Fibroblast of peridontal ligament (primary cell): ENCODE measurements around the gene SPP1.
A peak's percentile ranks its signal among the peaks of the same experiment; 100 is the strongest.
"Not testable (repeated sequence)": the region's sequence is repeated elsewhere in the genome, so short reads cannot be mapped to it uniquely, and the experiment has no call there.

Experiments
- DNase-seq: peaks from one replicate; pipeline ENCODE4 v3.0.0-alpha.2; 2010; ENCODE audit errors: extremely low read depth

The SPP1 gene

DNA sequence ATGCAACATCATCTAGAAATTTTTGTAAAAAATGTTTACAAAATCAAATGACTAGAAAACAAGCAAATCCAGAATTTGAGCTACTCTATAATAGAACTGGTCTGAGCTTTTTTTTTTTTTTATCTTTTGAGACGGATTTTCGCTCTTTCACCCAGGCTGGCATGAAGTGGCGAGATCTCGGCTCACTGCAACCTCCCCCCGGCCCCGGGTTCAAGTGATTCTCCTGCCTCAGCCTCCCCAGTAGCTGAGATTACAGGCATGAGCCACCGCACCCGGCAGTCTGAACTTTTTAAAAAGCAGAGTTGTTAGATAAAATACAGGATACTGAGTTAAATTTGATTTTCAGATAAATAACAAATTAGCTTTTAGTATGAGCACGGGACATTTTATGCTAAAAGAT lies 11.0 kb downstream of the SPP1 start:
- DNase-seq, result no peak

DNA sequence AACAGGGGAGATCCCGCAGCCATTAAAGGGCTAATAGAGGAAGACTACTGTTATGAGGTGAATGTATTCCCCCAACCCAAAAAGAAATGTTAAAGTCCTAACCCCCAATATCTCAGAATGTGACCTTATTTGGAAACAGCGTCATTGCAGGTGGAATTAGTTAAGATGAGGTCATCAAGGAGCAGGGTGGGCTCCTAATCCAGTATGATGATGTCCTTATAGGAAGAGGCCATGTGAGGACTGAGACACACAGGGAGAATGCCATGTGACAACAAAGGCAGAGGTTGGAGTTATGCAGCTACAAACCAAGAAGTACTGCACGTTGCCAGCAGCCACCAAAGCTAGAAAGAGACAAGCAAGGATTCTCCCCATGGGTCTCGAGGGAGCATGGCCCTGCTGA lies 14.3 kb downstream of the SPP1 start:
- DNase-seq, result no peak

DNA sequence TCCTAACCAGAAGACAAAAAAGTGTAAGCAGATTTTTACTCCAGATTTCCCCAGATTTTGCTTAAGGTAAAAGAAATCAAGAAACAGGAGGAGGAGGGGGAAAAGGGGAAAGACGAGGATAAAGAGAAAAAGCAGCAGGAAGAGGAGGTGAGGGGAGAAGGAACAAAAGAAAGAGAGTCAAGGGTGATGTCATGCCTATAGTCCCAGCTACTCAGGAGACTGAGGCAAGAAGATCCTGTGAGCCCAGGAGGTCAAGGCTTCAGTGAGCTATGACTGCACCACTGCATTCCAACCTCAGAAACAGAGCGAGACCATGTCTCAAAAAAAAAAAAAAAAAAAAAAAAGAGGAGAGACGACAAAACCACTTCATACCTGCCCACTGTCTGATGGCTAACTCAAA lies 19.9 kb downstream of the SPP1 start:
- DNase-seq, result no peak

DNA sequence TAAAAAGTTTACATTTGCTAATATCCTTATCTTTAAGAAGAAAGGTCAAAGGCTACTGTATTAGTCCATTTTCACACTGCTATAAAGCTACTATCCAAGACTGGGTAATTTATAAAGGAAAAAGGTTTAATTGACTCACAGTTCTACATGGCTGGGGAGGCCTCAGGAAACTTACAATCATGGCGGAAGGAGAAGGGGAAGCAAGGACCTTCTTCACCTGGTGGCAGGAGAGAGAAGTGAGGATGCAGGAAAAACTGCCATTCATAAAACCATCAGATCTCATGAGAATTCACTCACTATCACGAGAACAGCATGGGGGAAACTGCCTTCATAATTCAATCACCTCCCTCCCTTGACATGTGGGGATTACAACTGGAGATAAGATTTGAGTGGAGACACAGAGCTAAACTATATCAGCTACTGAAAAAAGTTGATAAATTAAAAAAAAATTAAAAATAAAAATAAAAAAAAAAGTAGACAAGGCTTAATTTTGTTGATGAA lies 23.7 kb downstream of the SPP1 start:
- DNase-seq, result not testable (repeated sequence)

DNA sequence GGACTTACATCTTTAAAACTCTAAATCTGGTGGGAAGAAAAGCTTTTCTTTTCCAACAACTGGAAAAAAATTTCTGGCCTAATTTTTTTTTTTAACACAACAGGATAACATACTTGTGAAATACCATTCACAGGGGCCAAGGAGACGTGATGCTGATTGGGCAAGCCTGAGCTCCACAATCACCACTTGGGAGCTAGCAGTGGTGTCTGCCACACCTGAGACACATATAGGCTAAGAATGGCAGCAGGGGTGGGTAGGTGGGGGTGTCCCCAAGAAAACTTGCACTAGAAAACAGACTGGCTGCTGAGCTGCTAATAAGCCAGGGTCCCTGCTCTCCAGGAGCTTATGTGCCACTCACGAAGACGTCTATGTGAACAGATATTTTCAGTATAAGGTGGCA lies 26.4 kb downstream of the SPP1 start:
- DNase-seq, result no peak

DNA sequence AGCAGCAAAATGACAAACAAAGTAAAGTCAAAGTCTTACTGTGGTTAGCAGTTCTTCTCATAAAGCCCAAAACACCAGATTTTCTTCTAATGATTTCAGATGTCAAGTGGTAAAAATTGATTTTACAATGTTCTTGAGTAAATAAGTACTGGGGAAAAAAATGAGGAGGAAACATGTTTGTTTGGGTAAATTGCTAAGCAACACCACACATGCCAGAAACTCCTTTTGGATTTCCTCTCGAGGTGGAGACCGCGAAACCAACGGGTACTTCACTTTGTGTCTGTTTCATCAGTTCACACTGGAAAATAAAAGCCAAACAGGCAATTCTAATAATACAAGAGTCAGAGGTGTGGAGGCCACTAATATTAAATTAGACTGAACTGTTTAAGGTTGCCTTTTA lies 27.3 kb downstream of the SPP1 start:
- DNase-seq, result peak; percentile 60

DNA sequence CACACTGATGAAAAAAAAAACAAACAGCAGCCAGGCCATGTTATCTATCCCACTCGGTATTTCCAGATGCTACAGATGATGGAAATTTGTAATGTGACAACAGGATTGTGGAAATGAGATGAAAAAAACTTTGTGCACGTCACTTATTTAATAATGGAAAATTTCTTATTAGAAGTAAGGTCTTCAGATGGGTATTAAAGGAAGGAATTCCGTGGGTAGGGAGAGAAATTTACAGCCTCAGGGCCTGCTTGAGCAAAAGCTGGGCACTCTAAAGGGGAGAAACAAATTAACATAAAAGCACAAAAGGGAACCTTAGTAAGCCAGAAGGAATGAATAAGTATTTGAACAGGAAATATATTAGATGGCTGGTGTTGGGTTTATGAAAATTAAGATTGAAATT lies 27.7 kb downstream of the SPP1 start:
- no peak for DNase-seq

DNA sequence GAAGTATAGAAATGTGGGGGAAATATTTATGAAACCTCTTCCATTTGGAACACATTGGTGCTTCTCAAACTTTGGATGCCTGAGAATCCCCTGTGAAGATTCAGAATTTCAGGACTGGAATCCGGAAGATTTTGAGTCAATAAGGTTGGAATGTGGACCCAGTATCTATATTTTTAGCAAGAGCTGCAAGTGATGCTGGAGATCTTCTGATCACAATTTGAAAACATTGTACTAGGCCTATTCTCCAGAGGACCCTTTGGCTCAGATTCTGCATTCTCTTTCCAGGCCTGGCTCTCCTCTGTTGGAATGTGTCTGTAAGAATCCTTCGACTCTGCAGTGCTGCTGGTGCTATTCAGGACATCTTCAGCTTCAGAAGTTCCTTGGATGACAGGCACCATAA lies 29.6 kb downstream of the SPP1 start:
- DNase-seq, result peak; percentile 94

DNA sequence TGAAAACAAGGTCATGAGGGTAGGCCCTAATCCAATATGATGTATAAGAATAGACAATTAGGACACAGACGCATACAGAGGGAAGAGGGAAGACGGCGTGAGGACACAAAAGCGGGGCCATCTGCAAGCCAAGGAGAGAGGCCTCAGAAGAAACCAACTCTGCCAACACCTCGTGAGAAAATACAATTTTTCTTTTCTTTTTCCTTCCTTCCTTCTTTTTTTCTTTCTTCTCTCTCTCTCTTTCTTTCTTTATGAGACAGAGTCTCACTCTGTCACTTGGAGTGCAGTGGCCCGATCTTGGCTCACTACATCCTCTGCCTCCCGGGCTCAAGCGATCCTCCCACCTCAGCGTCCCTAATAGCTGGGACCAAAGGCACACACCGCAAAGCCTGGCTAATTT lies 30.4 kb downstream of the SPP1 start:
- DNase-seq, result no peak

DNA sequence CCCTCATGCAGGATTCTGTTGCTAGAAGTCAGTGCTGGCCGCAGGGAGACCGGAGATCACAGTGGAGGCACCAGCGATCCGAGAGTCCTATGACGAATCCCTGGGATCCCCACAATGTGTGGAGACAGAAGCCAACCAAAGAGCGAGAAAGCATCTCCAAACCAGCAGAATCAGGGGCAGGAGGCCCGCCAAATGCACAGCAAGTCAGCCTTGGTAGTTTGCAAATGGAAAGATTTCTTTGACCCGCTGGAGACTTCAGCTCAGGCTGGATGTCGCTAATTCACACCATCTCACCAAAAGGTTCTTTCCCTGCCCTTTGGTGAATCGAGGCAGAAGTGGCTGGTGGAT lies 31.4 kb downstream of the SPP1 start:
- DNase-seq, result no peak

DNA sequence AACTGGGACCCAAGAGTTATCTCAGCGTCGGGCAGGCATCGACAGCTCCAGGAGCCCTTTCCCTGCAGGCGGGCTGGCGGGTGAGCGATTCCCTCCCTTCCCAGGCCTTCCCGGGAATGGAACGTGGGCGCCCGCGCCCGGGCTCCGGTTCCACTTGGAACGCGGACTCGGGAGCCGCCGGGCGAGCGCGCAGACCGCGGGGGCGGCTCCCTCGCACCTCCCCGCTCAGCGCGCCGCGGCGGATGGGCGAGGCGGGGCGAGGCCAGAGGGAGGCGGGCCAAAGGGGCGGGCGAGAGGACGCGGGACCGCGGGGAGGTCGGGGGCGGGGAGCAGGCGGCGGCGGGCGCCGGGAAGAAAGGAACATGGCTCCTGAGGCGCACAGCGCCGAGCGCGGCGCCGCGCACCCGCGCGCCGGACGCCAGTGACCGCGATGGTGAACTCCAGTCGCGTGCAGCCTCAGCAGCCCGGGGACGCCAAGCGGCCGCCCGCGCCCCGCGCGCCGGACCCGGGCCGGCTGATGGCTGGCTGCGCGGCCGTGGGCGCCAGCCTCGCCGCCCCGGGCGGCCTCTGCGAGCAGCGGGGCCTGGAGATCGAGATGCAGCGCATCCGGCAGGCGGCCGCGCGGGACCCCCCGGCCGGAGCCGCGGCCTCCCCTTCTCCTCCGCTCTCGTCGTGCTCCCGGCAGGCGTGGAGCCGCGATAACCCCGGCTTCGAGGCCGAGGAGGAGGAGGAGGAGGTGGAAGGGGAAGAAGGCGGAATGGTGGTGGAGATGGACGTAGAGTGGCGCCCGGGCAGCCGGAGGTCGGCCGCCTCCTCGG lies 32.0 kb downstream of the SPP1 start, which contains the start of gene PKD2:
Gene PKD2 (plus strand): TSS at position 332 of the 818 bp plus-strand sequence. CDS start 99 bp downstream, at position 431.
- peak; percentile 55 for DNase-seq

DNA sequence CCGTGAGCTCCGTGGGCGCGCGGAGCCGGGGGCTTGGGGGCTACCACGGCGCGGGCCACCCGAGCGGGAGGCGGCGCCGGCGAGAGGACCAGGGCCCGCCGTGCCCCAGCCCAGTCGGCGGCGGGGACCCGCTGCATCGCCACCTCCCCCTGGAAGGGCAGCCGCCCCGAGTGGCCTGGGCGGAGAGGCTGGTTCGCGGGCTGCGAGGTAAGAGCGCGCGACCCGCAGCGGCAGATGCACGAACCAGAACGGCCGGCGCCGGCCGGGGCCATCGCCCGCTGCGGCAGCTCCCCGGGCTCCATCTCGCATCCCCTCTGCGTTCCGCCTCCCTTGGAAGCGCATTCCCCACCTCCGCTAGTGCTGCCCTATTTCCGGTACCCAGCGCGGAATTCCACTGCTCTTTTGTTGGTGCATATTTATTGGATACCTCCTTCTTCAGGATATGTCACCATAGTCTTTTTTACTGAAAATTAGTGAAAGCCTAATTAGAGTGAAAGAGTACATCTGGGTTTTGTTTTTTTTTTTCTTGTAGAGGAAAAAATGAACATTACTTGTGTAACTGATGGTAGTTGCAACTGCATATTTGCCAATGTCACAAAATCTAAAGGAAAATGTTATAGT lies 32.7 kb downstream of the SPP1 start:
- DNase-seq, result peak; percentile 38

DNA sequence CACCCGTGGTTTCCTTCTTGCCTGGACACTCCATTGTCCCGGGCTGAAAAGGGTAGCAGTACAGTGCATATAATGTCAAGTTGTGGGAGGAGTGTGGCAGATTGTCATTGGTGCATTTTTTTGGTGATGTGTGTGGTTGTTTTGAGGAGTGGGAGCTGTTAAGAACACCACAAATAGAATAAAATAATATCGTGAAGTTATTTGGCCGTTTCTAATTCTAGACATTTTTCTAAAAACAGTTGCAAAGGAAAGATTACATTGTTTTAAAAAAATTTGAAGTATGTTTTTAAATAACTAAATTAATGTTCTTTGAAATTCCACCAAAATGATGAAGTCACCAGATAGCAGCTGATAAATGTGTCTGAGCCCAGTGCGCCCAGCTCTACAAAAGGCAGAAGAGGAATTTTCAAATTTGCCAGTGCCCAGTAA lies 33.2 kb downstream of the SPP1 start:
- DNase-seq, result peak; percentile 31

DNA sequence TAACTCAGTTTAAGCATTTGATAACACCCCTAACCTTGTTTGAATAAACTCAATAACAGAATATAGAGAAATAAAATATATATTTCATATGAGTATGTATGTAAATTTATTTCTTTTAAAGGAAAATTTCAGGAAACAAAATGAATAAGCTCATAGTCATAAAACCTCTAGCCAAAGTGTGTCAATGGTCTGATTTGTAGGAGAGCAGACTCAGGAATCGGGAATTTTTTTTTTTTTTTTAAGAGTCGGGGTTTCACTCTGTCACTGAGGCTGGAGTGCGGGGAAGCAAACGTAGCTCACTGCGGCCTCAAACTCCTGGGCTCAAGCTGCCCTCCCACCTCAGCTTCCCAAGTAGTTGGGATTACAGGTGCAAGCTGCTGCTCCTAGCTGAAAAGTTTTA lies 34.4 kb downstream of the SPP1 start:
- DNase-seq, result no peak

DNA sequence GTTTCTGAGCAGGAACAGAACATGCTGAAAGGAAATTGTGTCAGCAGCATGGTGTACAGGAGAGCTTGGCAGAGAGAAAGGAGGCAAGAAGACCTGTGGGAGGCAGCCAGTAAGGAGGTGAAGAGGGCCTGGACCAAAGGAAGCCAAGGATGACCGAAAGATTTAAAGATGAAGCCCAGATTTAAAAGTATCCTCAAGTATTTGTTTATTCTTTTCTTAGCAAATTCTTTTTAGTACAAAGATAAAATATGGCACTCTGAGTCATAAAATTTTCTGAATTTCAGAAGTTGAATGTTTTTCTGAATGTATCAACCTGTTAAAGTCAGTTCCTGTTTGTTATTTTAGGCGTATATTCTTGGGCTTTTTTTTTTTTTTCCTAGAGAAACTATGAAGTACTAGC lies 35.5 kb downstream of the SPP1 start:
- DNase-seq, result no peak

DNA sequence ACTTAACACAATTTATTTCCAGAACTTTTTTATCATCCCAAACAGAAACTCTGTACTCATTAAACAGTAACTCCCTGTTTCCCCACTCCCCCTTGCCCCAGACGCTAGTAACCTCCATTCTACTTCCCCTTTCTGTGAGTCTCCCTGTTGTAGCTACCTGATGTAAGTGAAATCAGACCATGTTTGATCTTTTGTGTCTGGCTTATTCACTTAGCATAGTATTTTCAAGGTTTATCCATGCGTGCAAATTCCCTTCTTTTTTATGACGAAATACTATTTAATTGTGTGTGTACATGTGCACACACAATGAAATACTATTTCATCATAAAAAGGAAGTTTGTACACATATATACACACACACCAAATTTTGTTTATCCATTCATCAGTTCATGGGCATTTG lies 37.1 kb downstream of the SPP1 start:
- DNase-seq, result no peak

DNA sequence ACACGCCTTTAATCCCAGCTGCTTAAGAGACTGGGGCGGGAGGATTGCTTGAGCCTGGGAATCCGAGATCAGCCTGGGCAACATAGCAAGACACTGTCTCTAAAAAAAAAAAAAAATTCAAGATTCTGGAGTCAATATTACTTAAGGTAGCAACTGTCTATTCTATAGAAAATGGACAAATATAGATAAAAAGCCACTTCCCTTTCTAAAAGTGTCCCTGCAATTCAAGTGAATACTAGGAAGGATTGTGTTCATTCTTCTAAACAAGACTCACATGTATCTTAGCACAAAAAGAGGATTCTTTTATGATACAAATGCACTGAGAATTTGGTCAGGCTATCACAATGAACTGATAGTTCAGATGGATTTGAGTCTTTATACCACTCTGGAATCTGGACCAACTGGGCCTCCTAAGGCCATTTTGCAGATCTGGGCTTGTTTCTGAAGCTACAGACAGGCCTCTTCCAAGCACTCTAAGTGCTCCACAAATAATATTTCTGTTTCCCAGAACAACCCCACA lies 38.9 kb downstream of the SPP1 start:
- DNase-seq, result no peak

DNA sequence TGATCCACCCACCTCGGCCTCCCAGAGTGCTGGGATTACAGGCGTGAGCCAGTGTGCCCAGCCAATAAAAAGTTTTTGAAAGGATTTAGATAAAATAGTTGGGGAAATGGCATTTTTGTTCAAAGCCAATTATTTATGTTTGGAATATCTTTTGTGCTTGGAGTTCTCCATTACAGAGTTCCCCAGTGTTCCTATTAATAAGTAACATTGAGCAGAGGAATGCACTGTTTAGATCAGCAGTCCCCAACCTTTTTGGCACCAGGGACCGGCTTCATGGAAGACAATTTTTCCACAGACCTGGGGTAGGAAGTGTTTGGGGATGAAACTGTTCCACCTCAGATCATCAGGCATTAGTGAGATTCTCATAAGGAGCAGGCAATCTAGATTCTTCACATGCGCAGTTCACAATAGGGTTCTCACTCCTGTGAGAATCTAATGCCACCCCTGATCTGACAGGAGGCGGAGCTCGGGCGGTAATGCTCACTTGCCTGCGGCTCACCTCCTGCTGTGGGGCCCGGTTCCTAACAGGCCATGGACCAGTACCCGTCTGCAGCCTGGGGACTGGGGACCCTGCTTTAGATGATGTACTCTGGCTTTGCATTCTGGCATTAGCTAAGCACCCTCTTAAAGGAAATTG lies 40.3 kb downstream of the SPP1 start:
- DNase-seq, result no peak

DNA sequence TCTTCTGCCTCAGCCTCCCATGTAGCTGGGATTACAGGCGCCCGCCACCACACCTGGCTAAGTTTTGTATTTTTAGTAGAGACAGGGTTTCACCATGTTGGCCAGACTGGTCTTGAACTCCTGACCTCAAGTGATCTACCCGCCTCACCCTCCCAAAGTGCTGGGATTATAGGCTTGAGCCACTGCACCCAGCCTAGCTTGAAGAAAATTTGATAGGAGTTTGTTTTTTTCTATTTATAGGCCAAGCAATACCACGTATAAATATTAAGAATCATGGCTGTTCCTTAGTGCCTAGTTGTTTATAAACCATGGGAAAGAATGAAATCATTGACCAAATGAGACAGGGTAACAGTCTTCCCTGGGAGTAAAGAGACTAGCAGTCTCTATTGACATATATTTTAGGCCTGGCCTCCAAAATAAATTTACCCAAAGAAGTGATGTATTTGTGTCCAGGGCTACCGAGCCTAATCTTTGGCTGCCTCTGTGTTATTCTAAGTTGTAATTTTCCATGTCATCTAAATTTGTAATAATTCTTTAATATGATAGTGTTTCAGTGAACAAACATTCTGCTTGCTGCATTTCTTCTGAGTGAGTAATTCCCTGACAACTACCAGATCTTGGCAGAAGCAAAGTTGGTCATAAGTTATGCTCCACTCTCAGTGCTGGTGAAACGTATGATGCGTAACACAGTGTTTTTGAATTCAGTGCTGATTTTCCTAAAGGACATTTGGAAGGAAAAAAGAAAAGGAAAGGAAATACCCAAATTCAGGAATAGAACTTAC lies 42.2 kb downstream of the SPP1 start:
- DNase-seq, result peak; percentile 98

DNA sequence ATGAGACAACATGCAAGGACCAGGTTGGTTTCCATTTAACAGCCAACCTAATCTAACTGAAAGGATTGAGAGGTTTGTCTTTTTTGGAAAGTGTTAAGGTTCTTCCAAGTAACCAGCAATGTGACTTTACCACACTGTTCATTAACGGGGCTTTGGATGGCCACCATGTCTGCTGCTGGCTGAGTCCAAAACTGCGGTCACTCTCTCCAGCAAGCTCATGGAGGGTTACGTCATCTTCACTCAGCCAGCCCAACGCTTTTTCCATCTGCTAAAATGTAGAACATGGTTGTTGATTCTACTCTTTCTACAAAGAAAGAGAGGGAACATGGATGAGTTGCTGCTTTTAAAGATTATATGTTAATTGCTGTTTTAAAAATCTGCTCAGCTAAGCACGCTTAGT lies 43.0 kb downstream of the SPP1 start:
- peak; percentile 38 for DNase-seq

DNA sequence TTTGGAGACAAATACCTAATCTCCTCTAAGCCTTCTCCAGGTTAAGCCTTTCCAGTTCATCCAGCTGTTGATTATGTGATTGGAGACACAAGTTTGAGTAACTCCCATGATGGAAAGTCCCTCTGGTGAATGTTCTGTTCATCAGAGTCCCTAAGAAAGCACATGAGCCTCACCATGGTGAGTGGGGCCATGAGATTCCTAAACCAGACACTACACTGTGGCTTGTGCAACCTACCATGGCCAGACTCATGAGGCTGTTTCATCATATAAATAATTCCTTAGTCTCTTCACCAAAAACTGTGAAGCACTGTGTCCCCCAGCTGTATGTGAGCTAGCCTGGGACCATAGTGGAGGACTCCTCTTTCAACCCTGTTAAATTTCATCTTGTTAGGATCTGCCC lies 46.3 kb downstream of the SPP1 start:
- DNase-seq, result no peak

DNA sequence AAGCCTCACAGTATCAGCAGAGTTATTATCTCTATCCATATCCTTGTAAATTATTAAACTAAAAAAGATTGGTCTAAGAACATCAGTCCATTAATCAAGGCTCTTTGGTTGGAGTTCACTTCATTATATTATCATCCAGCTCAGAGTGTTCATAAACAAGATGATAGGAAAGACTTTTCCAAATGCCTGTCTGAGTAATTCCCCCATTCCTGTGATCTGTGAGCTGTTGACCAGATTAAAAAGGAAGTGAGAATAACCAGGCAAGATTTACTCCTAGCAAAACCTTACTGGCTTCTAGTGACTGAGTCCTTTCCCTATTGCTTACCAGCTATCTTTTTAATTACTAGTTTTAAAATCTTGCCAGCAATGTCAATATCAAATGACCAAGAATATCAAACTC lies 46.8 kb downstream of the SPP1 start:
- DNase-seq, result no peak
